ENCODE measurements around the gene THRAP3. TPM values are rescaled to one million over a fixed set of nuclear protein-coding genes. Genes with fewer than 3 reads are reported as not detected.

Gene THRAP3
- total RNA-seq, 1 donor from 2014 or later: 82.4 TPM

DNA sequence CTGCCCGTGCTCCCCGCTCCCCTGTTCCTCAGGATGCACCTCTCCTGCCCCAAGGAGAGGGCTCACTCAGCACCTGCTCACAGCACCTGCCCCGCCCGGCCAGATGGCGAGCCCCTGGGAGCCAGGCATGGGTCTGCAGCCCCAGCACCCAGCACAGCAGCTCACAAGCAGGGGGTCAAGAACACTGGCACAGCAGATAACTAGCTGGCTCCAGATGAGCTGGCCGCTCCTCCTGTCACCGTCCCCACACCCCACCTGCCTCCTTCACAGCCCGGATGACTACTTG is 120.1 kb downstream of the THRAP3 start:
- FAIRE-seq (no peak), DNase-seq (ENCODE audit: low read depth) (no peak)
- Histone ChIP-seq H3K4me3 (ENCODE audit: low read depth, low read length) (no peak overlapping the region), H3K27me3 (ENCODE audit: control insufficient read depth, insufficient read depth, low read length) (no peaks in the 10 kb centered on the region), H3K36me3 (ENCODE audit: control insufficient read depth, insufficient read depth, low read length) (peaks cover 62% of the 10 kb centered on the region)
- TF ChIP-seq, protein P1, sequence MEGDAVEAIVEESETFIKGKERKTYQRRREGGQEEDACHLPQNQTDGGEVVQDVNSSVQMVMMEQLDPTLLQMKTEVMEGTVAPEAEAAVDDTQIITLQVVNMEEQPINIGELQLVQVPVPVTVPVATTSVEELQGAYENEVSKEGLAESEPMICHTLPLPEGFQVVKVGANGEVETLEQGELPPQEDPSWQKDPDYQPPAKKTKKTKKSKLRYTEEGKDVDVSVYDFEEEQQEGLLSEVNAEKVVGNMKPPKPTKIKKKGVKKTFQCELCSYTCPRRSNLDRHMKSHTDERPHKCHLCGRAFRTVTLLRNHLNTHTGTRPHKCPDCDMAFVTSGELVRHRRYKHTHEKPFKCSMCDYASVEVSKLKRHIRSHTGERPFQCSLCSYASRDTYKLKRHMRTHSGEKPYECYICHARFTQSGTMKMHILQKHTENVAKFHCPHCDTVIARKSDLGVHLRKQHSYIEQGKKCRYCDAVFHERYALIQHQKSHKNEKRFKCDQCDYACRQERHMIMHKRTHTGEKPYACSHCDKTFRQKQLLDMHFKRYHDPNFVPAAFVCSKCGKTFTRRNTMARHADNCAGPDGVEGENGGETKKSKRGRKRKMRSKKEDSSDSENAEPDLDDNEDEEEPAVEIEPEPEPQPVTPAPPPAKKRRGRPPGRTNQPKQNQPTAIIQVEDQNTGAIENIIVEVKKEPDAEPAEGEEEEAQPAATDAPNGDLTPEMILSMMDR (IDR thresholded peaks at IDR 0.05; ENCODE audit: insufficient read depth, low read length, severe bottlenecking): no peak

- Histone ChIP-seq H3K27me3 (ENCODE audit: control insufficient read depth, insufficient read depth, low read length) (no peaks in the 10 kb centered on the region), H3K4me3 (ENCODE audit: low read depth, low read length) (no peak overlapping the region), H3K36me3 (ENCODE audit: control insufficient read depth, insufficient read depth, low read length) (peaks cover 59% of the 10 kb centered on the region)
- DNase-seq (ENCODE audit: low read depth): no peak
- FAIRE-seq: no peak
- TF ChIP-seq, protein P1 (IDR thresholded peaks at IDR 0.05; ENCODE audit: insufficient read depth, low read length, severe bottlenecking): no peak
Observed at GRCh38 chr1:36345353-36345752, 121.1 kb downstream of the THRAP3 start.

DNA sequence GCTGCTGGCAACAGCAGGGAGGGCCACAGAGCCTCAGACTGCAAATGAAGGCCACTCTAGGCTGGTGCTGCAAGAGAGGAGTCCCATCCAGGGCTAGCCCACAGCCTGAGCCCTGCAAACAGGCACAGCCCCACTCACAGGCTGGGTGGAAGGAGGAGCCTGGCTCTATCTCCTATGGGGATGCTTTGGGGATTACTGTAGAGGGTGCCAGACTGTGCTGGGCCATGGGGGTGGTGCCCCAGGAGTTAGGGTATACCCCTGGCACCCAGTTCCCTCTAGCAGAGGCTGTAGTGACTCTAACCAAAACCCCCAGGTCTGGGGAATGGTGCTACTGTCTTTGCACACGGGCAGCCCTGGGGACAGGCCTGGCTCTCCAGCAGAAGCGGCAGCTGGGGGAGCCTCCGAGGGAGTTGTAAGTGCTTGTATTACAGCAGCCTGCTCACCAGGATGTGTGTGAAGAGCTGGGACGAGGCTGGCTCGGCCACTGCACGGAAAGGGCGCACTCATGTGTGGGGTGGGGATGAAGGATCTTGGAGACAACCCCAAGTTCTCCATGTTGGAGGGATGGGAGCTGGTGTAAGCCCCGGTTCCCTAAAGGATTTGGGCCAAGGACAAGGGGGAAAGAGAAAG is 122.6 kb downstream of the THRAP3 start:
- H3K27me3 ChIP-seq (ENCODE audit: control insufficient read depth, insufficient read depth, low read length): no peaks in the 10 kb centered on the region
- no peak overlapping the region for H3K4me3 ChIP-seq (ENCODE audit: low read depth, low read length)
- H3K36me3 ChIP-seq (ENCODE audit: control insufficient read depth, insufficient read depth, low read length): peaks cover 53% of the 10 kb centered on the region
- FAIRE-seq: no peak
- DNase-seq (ENCODE audit: low read depth): no peak
- TF ChIP-seq, protein P1 (IDR thresholded peaks at IDR 0.05; ENCODE audit: insufficient read depth, low read length, severe bottlenecking): no peak

- TF ChIP-seq, protein P1 (IDR thresholded peaks at IDR 0.05; ENCODE audit: insufficient read depth, low read length, severe bottlenecking): no peak
- peaks cover 45% of the 10 kb centered on the region for H3K36me3 ChIP-seq (ENCODE audit: control insufficient read depth, insufficient read depth, low read length)
- peak; percentile 66 for DNase-seq (ENCODE audit: low read depth)
- H3K27me3 ChIP-seq (ENCODE audit: control insufficient read depth, insufficient read depth, low read length): no peaks in the 10 kb centered on the region
- no peak overlapping the region for H3K4me3 ChIP-seq (ENCODE audit: low read depth, low read length)
- no peak for FAIRE-seq
Observed at GRCh38 chr1:36349241-36349671, 125.0 kb downstream of the THRAP3 start.

DNA sequence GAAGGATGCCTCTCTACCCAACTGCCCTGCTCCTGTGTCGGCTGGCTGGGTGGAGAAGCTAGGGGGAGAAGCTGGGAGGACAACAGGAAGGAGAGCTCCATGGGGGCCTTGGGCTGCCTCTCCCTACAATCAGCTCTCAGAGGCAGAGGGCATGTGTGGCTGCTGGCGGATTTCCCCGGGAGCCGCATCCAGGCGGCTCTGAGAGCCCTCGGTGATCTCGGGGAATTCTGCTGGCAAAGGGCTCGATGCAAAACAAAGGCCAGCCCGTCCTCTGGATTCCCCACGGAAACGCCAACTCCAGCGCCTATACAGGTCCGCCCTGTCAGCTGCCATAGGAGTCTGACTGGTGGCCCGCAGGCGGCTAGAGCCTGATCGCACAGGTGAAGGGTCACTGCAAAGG is 125.6 kb downstream of the THRAP3 start:
- H3K36me3 ChIP-seq (ENCODE audit: control insufficient read depth, insufficient read depth, low read length): peaks cover 44% of the 10 kb centered on the region
- no peaks in the 10 kb centered on the region for H3K27me3 ChIP-seq (ENCODE audit: control insufficient read depth, insufficient read depth, low read length)
- no peak overlapping the region for H3K4me3 ChIP-seq (ENCODE audit: low read depth, low read length)
- no peak for FAIRE-seq
- TF ChIP-seq, protein P1 (IDR thresholded peaks at IDR 0.05; ENCODE audit: insufficient read depth, low read length, severe bottlenecking): no peak
- DNase-seq (ENCODE audit: low read depth): no peak

GRCh38 chr1:36350659-36351226 is 126.5 kb downstream of the THRAP3 start:
- FAIRE-seq (no peak), DNase-seq (ENCODE audit: low read depth) (peak; percentile 75)
- H3K4me3 ChIP-seq (ENCODE audit: low read depth, low read length): no peak overlapping the region
- TF ChIP-seq, protein P1 (IDR thresholded peaks at IDR 0.05; ENCODE audit: insufficient read depth, low read length, severe bottlenecking): no peak
- H3K27me3 ChIP-seq (ENCODE audit: control insufficient read depth, insufficient read depth, low read length): no peaks in the 10 kb centered on the region
- H3K36me3 ChIP-seq (ENCODE audit: control insufficient read depth, insufficient read depth, low read length): peaks cover 41% of the 10 kb centered on the region

All from bronchial epithelial cell (primary cell).